Subcutaneous adipose tissue (tissue), 4 donors: ENCODE data around the gene AADAT. TPM values are rescaled to one million over a fixed set of nuclear protein-coding genes. Genes with fewer than 3 reads are reported as not detected.

Source experiments
- CTCF ChIP-seq: fragments of 450-650 bp; IDR thresholded peaks from one replicate; pipeline ENCODE4 v1.5.1; 2016; ENCODE audit warnings: low read depth, mild to moderate bottlenecking, control low read depth, antibody characterized with exemption, moderate library complexity
- total RNA-seq, 4 donors: library from RNA; depleted of rRNA; stranded (reverse); fragments of >200 nt; gene quantifications; one replicate each; pipeline ENCODE4 v1.1.0, GENCODE V29; 2016

Gene AADAT
- total RNA-seq, 4 donors from 2014 or later, result 4.1 to 8.8 (median 5.6) TPM

- TF ChIP-seq CTCF, result no peak
Observed at GRCh38 chr4:170106900-170107299, 17.1 kb upstream of the AADAT start.

DNA sequence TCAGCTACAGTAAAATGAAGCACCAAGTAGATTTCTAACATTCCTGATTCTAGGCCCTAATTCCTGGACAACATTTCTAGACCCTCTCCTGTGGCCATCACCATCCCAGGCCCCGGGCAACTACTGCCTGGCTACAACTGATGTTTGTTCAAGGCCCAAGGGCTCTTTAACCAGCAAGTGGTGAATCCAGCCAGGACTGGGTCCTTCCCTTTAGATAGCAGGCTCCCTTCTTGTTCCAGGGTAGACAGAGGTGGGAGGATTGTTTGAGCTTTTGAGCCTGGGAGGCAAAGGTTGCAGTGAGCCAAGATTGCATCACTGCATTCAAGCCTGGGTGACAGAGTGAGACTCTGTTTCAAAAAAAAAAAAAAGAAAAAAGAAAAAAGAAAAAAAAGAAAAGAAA, 12.7 kb upstream of the AADAT start:
- TF ChIP-seq CTCF, result no peak

DNA sequence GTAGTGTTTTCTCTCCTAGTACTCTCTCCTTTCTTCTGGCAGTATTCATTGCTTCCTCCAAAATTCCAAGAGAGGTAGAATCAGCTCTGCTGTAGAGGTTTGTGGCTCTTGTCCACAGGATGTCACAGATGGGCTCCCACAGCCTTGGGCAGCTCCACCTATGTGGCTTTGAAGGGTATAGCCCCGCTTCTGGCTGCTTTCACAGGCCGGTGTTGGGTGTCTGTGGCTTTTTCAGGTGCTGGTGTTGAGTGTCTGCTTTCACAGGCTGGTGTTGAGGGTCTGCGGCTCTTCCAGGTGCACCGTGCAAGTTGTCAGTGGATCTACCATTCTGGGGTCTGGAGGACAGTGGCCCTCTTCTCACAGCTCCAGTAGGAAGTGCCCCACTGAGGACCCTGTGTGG, 7.9 kb upstream of the AADAT start:
- no peak for TF ChIP-seq CTCF

GRCh38 chr4:170093973-170094535, 4.3 kb upstream of the AADAT start:
- no peak for TF ChIP-seq CTCF

- TF ChIP-seq CTCF, result no peak
Observed at GRCh38 chr4:170091069-170091696, 1.4 kb upstream of the AADAT start.

DNA sequence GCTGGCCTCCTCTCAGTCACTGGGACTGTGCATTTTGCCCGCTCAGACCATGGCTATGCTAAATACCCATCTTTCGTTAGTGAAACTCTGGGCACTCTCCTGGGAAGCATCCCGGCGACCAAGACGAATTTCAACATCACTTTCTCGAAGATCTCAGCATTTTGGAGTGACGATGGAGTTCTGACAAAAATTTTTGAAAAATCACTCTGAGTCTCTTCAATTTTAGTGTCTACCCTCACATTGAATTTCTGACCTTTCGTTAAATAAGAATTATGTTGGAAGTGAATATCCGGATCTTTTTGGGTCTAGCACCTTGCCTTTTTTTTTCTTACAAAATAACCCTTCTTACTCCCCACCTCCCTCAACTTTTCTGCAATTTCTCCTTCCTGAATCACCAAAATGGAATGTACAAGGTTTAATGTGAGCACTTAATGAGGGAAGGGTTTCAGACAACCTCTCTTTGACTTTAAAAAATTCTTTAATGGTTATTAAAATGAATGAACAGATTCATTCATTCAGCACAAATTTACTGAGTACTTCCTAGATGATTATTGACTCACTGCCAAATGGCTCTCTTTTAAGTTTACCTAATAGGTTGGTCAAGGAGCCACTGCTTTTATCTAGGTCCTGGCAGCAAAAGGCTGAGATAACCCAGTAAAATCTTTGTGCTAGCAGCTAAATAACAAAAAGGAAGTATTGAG, 746 bp upstream of the AADAT start:
- TF ChIP-seq CTCF, result no peak

DNA sequence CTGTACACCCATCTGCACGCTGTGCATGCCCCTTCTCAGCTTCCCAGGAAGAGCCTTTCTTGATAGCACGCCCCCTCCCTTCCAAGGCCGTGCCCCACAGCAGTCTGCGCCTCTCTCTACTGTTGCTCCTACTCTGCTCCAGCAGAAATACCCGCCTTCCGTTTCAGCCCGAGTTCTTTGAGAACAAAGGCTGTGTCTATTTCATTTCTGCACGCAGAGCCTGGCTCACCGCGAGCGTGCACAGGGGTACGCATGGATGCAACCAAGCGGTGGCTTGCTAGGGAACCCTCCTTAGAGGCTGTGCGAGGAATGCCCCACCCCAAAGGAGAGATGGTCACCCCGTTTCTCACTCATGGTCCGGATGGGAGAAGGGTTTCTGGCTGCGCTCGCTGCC, 485 bp downstream of the AADAT start:
- TF ChIP-seq CTCF, result no peak
